ENCODE measurements around the gene FUT7.

GRCh38 chr9:137016436-137016835 is 15.5 kb downstream of the FUT7 start:
- TF ChIP-seq CTCF (IDR thresholded peaks at IDR 0.05; ENCODE audit: low read length) (no peak), EZH2 (IDR thresholded peaks at IDR 0.05; ENCODE audit: borderline replicate concordance, low read length) (no peak)
